Common myeloid progenitor, CD34-positive (primary cell): Measurements from ENCODE around the gene LRRC1.

Source experiments
- CTCF ChIA-PET: fragments of 350-600 bp; sonication (Branson Sonifier 250); formaldehyde crosslinking; loops from one replicate; lab custom pipeline; 2021; ENCODE audit warnings: antibody characterized with exemption; lab: Charles Lee
- POLR2A ChIA-PET: fragments of 350-600 bp; sonication (Branson Sonifier 250); formaldehyde crosslinking; loops from one replicate; lab custom pipeline; 2021; ENCODE audit warnings: antibody characterized with exemption; lab: Charles Lee
- DNase-seq, 3 donors: peaks; one replicate each; pipeline versions ENCODE4 v3.0.0 to v3.0.0-alpha.2; 2013
- H3K27ac ChIP-seq, 2 experiments: 1 replicate in 1 of 2; 2 replicates in 1 of 2; pipeline ENCODE4 v1.7.0; 2013; ENCODE audit warnings: inconsistent platforms in 2 of 2, low read length in 2 of 2, mild to moderate bottlenecking in 2 of 2, low read depth in 1 of 2, moderate library complexity in 1 of 2; ENCODE audit not compliant: severe bottlenecking in 2 of 2, insufficient read depth in 1 of 2, poor library complexity in 1 of 2
- H3K27me3 ChIP-seq, 5 experiments: replicated peaks in 2 of 5; 1 replicate in 3 of 5; 2 replicates in 2 of 5; pipeline versions ENCODE4 v1.6.1 to v1.7.0; 2013; ENCODE audit warnings: low read length in 4 of 5, mild to moderate bottlenecking in 2 of 5, moderate library complexity in 2 of 5, inconsistent platforms in 1 of 5; ENCODE audit not compliant: insufficient read depth in 5 of 5, control insufficient read depth in 4 of 5
- H3K36me3 ChIP-seq, 4 experiments: 1 replicate in 2 of 4; 2 replicates in 2 of 4; pipeline versions ENCODE4 v1.6.1 to v1.7.0; 2013; ENCODE audit warnings: low read length in 3 of 4, control low read depth in 1 of 4, mild to moderate bottlenecking in 1 of 4; ENCODE audit not compliant: control insufficient read depth in 4 of 4, insufficient read depth in 4 of 4
- H3K4me1 ChIP-seq, 4 experiments: 1 replicate in 3 of 4; 2 replicates in 1 of 4; pipeline versions ENCODE4 v1.6.1 to v1.7.1; 2013; ENCODE audit warnings: low read length in 3 of 4, mild to moderate bottlenecking in 3 of 4, control low read depth in 1 of 4, inconsistent platforms in 1 of 4, moderate library complexity in 1 of 4; ENCODE audit not compliant: control insufficient read depth in 4 of 4, insufficient read depth in 4 of 4; ENCODE audit errors: control extremely low read depth in 1 of 4
- H3K4me3 ChIP-seq, 7 experiments: 1 replicate in 4 of 7; 2 replicates in 3 of 7; pipeline versions ENCODE4 v1.5.1 to v1.7.0; 2013; ENCODE audit warnings: mild to moderate bottlenecking in 7 of 7, low read length in 6 of 7, moderate library complexity in 6 of 7, inconsistent platforms in 2 of 7, low read depth in 2 of 7, control low read depth in 1 of 7; ENCODE audit not compliant: insufficient read depth in 4 of 7, control insufficient read depth in 1 of 7; ENCODE audit errors: extremely low read depth in 1 of 7
- H3K9me3 ChIP-seq, 5 experiments: 1 replicate in 4 of 5; 2 replicates in 1 of 5; pipeline versions ENCODE4 v1.6.1 to v1.7.1; 2013; ENCODE audit warnings: low read length in 4 of 5, mild to moderate bottlenecking in 2 of 5, inconsistent platforms in 1 of 5, low read depth in 1 of 5, moderate library complexity in 1 of 5; ENCODE audit not compliant: control insufficient read depth in 4 of 5, insufficient read depth in 2 of 5; ENCODE audit errors: control extremely low read depth in 1 of 5
- WGBS: methylation state at CpG from one replicate; pipeline ENCODE4 v1.1.5; 2013; ENCODE audit not compliant: insufficient coverage; 5-methylcytosine and 5-hydroxymethylcytosine counted together

Gene LRRC1

DNA sequence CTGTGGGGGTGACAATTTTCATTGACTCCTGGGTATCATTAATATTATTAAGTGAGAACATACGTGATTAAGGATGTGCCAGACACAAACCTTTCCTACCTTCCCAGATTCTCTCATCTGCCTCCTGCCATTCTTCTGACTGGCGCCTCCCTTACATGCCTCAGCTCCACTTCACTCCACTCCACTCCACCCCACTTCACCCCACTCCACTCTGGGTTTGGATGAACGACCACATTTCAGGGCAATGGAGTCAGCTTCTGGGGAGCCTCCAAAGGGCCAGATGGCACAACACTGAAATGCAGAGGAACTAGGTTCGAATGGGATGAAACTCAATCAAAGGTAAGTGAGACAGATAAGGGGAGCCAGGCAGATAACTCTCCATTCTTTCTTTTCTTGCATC lies 40.5 kb upstream of the LRRC1 start:
- H3K27me3 ChIP-seq: no peaks in the 10 kb centered on the region
- CTCF ChIA-PET: no interaction called here
- no peaks in the 10 kb centered on the region for H3K9me3 ChIP-seq
- peaks cover 0 to 3% (median 0%) of the 10 kb centered on the region in 4 experiments for H3K4me1 ChIP-seq
- H3K27ac ChIP-seq: no peak overlapping the region
- peaks cover 0 to 2% (median 0%) of the 10 kb centered on the region in 4 experiments for H3K36me3 ChIP-seq
- WGBS: 96% methylated on average over 3 of the region's 4 CpGs
- POLR2A ChIA-PET: no interaction called here
- H3K4me3 ChIP-seq: no peak overlapping the region
- no peak for DNase-seq

DNA sequence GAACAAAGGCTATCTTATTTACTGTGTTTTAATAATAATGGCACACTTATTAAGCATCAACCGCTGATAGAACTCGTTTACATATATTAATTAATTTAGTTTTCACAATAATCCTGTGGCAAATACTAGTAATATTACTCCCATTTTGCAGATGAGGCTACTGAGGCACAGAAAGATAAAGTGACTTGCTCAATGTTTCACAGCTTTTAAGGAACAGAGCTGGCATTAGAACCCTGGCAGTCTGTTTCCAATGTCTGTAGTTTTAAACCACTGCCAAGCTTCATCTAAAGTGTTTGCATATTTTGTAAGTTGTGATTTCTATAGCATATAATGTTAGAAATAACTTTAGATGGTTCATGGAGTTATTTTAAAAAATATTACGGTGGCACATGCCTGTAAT lies 38.4 kb upstream of the LRRC1 start:
- CTCF ChIA-PET: no interaction called here
- no CpG with 5 or more reads among the region's 3 CpGs for WGBS
- POLR2A ChIA-PET: no interaction called here

DNA sequence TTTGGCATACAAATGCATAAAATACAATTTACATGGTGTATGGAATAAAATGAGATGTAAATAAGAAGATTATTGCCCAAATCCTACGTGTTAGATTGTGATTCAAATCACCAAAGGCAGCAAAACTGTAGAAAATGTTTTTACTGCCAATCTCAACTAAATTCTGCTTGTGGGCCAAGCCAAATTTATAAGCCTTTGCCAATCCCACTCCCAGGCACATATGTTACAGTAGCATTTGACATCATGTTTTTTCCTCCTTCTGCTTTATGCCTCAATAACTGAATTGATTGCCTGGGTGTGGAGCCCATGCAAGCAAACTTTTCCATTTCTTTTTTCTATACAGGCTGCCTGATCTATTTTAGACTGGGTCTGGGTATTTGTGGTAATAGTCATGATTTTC lies 36.3 kb upstream of the LRRC1 start:
- no CpG with 5 or more reads among the region's 1 CpG for WGBS
- Histone ChIP-seq H3K9me3 (no peaks in the 10 kb centered on the region), H3K27ac (no peak overlapping the region), H3K4me3 (no peak overlapping the region), H3K4me1 (no peaks in the 10 kb centered on the region), H3K27me3 (no peaks in the 10 kb centered on the region), H3K36me3 (peaks cover 0 to 2% (median 0%) of the 10 kb centered on the region in 4 experiments)
- CTCF ChIA-PET: no interaction called here
- POLR2A ChIA-PET: no interaction called here
- DNase-seq: no peak

More for the DNA sequence above, 38.4 kb upstream of the LRRC1 start:
- Histone ChIP-seq H3K4me1 (no peaks in the 10 kb centered on the region), H3K9me3 (no peaks in the 10 kb centered on the region), H3K4me3 (no peak overlapping the region), H3K27me3 (no peaks in the 10 kb centered on the region), H3K27ac (no peak overlapping the region), H3K36me3 (peaks cover 0 to 2% (median 0%) of the 10 kb centered on the region in 4 experiments)
- no peak for DNase-seq

DNA sequence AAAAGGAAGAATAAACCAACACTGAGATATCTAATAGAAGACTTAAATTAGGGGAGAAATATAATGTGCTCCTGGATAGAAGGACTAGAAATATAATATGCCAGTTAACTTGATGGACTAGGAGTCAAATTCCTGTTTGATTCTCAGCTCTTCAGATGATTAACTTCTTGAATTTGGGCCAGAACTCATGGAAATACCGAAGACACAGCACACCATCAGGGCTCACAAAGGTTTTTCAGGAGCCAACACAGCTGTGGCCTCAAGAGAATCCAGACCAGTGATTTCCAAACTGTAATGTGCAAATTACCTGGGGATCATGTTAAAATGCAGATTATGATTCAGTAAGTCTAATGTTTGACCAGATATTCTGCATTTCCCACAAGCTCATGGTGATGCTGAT lies 33.8 kb upstream of the LRRC1 start:
- 100% methylated on average over 1 of the region's 1 CpG for WGBS
- Histone ChIP-seq H3K27ac (no peak overlapping the region), H3K9me3 (no peaks in the 10 kb centered on the region), H3K4me1 (no peaks in the 10 kb centered on the region), H3K4me3 (no peak overlapping the region), H3K27me3 (no peaks in the 10 kb centered on the region), H3K36me3 (no peaks in the 10 kb centered on the region)
- no peak for DNase-seq
- CTCF ChIA-PET: interaction anchor here (0.8 to 1.5 kb wide), 2 partner anchors 31 to 36 kb away, joined by 3 read pairs; no protein-coding TSS in a partner anchor
- POLR2A ChIA-PET: interaction anchor here (0.6 kb wide), 1 partner anchor 131 kb away, joined by 7 read pairs; no protein-coding TSS in a partner anchor

DNA sequence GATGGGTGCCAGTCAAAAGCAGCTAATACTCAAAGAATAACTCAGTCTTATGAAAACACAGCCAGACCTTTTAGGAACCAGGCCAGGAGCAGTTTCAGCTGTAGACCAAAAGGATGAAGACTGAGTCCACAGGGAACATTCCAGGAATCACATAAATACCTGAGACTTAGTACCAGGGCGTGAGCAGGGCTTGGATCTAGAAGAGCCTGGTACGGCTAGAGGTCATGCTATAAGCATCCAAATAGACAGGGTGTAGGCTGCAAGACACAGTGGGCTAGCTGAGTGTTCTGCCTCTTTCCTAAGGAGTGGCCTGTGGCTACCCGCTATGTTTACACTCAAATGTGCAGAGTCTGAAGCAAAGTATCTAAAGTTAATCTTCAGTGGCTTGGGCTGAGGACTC lies 29.5 kb upstream of the LRRC1 start:
- ChIA-PET POLR2A (no interaction called here), CTCF (no interaction called here)
- no peak for DNase-seq
- Histone ChIP-seq H3K27ac (no peak overlapping the region), H3K27me3 (no peaks in the 10 kb centered on the region), H3K4me3 (no peak overlapping the region), H3K36me3 (no peaks in the 10 kb centered on the region), H3K4me1 (no peaks in the 10 kb centered on the region), H3K9me3 (no peaks in the 10 kb centered on the region)
- WGBS: 100% methylated on average over 3 of the region's 3 CpGs

DNA sequence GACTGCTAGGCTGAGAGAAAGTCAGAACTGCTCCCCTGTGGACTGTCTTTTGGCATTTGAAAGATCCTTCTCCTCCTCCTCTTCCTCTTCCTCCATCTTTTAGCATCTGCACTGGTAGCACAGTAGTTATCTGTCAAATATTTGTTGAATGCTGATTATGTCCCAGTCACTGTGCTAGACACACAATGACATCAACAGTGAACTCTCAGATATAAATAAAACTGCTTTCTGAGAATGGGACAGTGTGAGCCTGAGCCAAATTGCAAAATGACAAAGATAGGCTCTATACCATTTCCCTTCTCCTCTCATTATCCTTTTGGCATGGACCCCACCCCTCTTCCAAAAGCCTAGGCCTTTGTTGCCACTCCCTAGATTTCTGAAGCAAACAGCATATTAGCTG lies 27.9 kb upstream of the LRRC1 start:
- Histone ChIP-seq H3K9me3 (no peaks in the 10 kb centered on the region), H3K27me3 (no peaks in the 10 kb centered on the region), H3K4me3 (no peak overlapping the region), H3K36me3 (no peaks in the 10 kb centered on the region), H3K4me1 (no peaks in the 10 kb centered on the region), H3K27ac (no peak overlapping the region)
- no peak for DNase-seq
- POLR2A ChIA-PET: interaction anchor here (0.6 kb wide), 1 partner anchor 14 kb away, joined by 3 read pairs; no protein-coding TSS in a partner anchor
- CTCF ChIA-PET: no interaction called here

DNA sequence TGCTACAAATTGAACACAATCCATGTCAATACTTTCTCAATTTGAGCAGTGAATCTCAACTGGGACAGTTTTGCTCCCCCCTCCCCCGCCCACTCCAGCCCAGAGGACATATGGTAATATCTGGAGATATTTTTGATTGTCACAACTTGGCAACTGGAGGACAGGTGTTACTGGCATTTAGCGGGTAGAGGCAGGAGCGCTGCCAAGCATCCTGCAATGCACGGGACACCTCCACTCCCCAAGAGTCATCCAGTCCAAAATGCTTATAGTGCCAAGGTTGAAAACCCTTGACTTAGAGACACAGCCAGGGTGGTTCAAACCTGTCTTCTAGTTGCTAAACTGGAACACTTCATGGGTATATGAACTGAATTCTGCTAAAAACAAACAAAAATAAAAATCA lies 26.9 kb upstream of the LRRC1 start:
- 100% methylated on average over 3 of the region's 4 CpGs for WGBS
- CTCF ChIA-PET: no interaction called here

More for the DNA sequence above, 26.9 kb upstream of the LRRC1 start:
- no peak overlapping the region for H3K27ac ChIP-seq
- DNase-seq: no peak
- H3K4me3 ChIP-seq: no peak overlapping the region
- H3K27me3 ChIP-seq: no peaks in the 10 kb centered on the region
- H3K36me3 ChIP-seq: no peaks in the 10 kb centered on the region
- no peaks in the 10 kb centered on the region for H3K4me1 ChIP-seq
- H3K9me3 ChIP-seq: no peaks in the 10 kb centered on the region
- POLR2A ChIA-PET: no interaction called here
